ENCODE data around the gene OSTC.
A peak's percentile ranks its signal among the peaks of the same experiment; 100 is the strongest.

The OSTC gene

GRCh38 chr4:108612365-108612764 lies 38.0 kb upstream of the OSTC start:
- H2AFZ ChIP-seq (ENCODE audit: low read length), result no peak overlapping the region
- no peaks in the 10 kb centered on the region for H3F3A ChIP-seq (ENCODE audit: insufficient read depth, low read length)
- TF ChIP-seq CTCF (IDR thresholded peaks at IDR 0.05; ENCODE audit: low read length) (no peak), EZH2 (optimal IDR thresholded peaks at IDR 0.05; ENCODE audit: low read depth, low read length) (no peak), EZH2phosphoT487 (IDR thresholded peaks at IDR 0.05; ENCODE audit: low read length) (no peak)
- DNase-seq, result no peak
- H3K9ac ChIP-seq (ENCODE audit: low read length), result no peak overlapping the region
- H3K4me2 ChIP-seq (ENCODE audit: low read depth, low read length), result no peak overlapping the region
- no peaks in the 10 kb centered on the region for H3K79me2 ChIP-seq (ENCODE audit: low read length)
- H3K27ac ChIP-seq (ENCODE audit: low read length), result no peak overlapping the region
- no peaks in the 10 kb centered on the region for H3K27me3 ChIP-seq (replicated peaks; ENCODE audit: insufficient read depth, low read length)
- H3K36me3 ChIP-seq (replicated peaks; ENCODE audit: insufficient read depth, low read length), result no peaks in the 10 kb centered on the region
- no peaks in the 10 kb centered on the region for H4K20me1 ChIP-seq (ENCODE audit: insufficient read depth, low read length)
- H3K4me1 ChIP-seq (ENCODE audit: low read length), result no peaks in the 10 kb centered on the region
- H3K4me3 ChIP-seq (ENCODE audit: low read length), result no peak overlapping the region
- no peaks in the 10 kb centered on the region for H3K9me3 ChIP-seq (replicated peaks; ENCODE audit: insufficient read depth, low read length)
- no peaks in the 10 kb centered on the region for H3K9me2 ChIP-seq (replicated peaks; ENCODE audit: insufficient read depth, low read length)

- Histone ChIP-seq H4K20me1 (ENCODE audit: insufficient read depth, low read length) (peaks cover 11% of the 10 kb centered on the region; the same call in 1 of the 2 replicates), H3K4me1 (ENCODE audit: low read length) (0 out of 2 replicates have a peak, but pooled peaks cover 3% of the 10 kb centered on the region), H3K9me3 (replicated peaks; ENCODE audit: insufficient read depth, low read length) (no peaks in the 10 kb centered on the region), H3K79me2 (ENCODE audit: low read length) (peaks cover 42% of the 10 kb centered on the region), H3K27ac (ENCODE audit: low read length) (no peak overlapping the region), H3K4me3 (ENCODE audit: low read length) (peak overlapping the region; percentile 87), H3K27me3 (replicated peaks; ENCODE audit: insufficient read depth, low read length) (no peaks in the 10 kb centered on the region), H3K36me3 (replicated peaks; ENCODE audit: insufficient read depth, low read length) (peaks cover 9% of the 10 kb centered on the region; the same call in 1 of the 2 replicates), H3K4me2 (ENCODE audit: low read depth, low read length) (peak overlapping the region; percentile 78), H3K9me2 (replicated peaks; ENCODE audit: insufficient read depth, low read length) (no peaks in the 10 kb centered on the region), H2AFZ (ENCODE audit: low read length) (peak overlapping the region; percentile 87), H3K9ac (ENCODE audit: low read length) (peak overlapping the region; percentile 46; the same call in 1 of the 2 replicates), H3F3A (ENCODE audit: insufficient read depth, low read length) (0 out of 2 replicates have a peak, but pooled peaks cover 7% of the 10 kb centered on the region)
- TF ChIP-seq EZH2phosphoT487 (IDR thresholded peaks at IDR 0.05; ENCODE audit: low read length), result no peak
- DNase-seq, result no peak
Measured at GRCh38 chr4:108619372-108620100, 30.9 kb upstream of the OSTC start.

GRCh38 chr4:108620101-108620932 lies 30.1 kb upstream of the OSTC start, which contains the start of gene RPL34:
RPL34 (plus strand) TSS chr4:108620576; CDS start chr4:108621960, 1,384 bp downstream.
- H3K79me2 ChIP-seq (ENCODE audit: low read length), result peaks cover 45% of the 10 kb centered on the region
- H3K4me1 ChIP-seq (ENCODE audit: low read length), result 0 out of 2 replicates have a peak, but pooled peaks cover 3% of the 10 kb centered on the region

More at GRCh38 chr4:108620101-108620932, 30.1 kb upstream of the OSTC start, which contains the start of gene RPL34:
- no peaks in the 10 kb centered on the region for H3K9me2 ChIP-seq (replicated peaks; ENCODE audit: insufficient read depth, low read length)
- H3F3A ChIP-seq (ENCODE audit: insufficient read depth, low read length), result 0 out of 2 replicates have a peak, but pooled peaks cover 7% of the 10 kb centered on the region
- H3K27me3 ChIP-seq (replicated peaks; ENCODE audit: insufficient read depth, low read length), result no peaks in the 10 kb centered on the region
- H3K4me2 ChIP-seq (ENCODE audit: low read depth, low read length), result peak within 1 kb of the TSS; percentile 80
- H2AFZ ChIP-seq (ENCODE audit: low read length), result peak within 1 kb of the TSS; percentile 87
- H3K4me3 ChIP-seq (ENCODE audit: low read length), result peak within 1 kb of the TSS; percentile 87
- H3K27ac ChIP-seq (ENCODE audit: low read length), result peak within 1 kb of the TSS; percentile 60; the same call in 1 of the 2 replicates
- peaks cover 11% of the 10 kb centered on the region; the same call in 1 of the 2 replicates for H4K20me1 ChIP-seq (ENCODE audit: insufficient read depth, low read length)
- H3K9me3 ChIP-seq (replicated peaks; ENCODE audit: insufficient read depth, low read length), result no peaks in the 10 kb centered on the region
- H3K9ac ChIP-seq (ENCODE audit: low read length), result peak within 1 kb of the TSS; percentile 90
- peak; percentile 99 for DNase-seq
- TF ChIP-seq EZH2phosphoT487 (IDR thresholded peaks at IDR 0.05; ENCODE audit: low read length) (no peak), CTCF (IDR thresholded peaks at IDR 0.05; ENCODE audit: low read length) (no peak), EZH2 (optimal IDR thresholded peaks at IDR 0.05; ENCODE audit: low read depth, low read length) (no peak)
- peaks cover 9% of the 10 kb centered on the region; the same call in 1 of the 2 replicates for H3K36me3 ChIP-seq (replicated peaks; ENCODE audit: insufficient read depth, low read length)
